ENCODE results near the gene ASTL.

ASTL gene

DNA sequence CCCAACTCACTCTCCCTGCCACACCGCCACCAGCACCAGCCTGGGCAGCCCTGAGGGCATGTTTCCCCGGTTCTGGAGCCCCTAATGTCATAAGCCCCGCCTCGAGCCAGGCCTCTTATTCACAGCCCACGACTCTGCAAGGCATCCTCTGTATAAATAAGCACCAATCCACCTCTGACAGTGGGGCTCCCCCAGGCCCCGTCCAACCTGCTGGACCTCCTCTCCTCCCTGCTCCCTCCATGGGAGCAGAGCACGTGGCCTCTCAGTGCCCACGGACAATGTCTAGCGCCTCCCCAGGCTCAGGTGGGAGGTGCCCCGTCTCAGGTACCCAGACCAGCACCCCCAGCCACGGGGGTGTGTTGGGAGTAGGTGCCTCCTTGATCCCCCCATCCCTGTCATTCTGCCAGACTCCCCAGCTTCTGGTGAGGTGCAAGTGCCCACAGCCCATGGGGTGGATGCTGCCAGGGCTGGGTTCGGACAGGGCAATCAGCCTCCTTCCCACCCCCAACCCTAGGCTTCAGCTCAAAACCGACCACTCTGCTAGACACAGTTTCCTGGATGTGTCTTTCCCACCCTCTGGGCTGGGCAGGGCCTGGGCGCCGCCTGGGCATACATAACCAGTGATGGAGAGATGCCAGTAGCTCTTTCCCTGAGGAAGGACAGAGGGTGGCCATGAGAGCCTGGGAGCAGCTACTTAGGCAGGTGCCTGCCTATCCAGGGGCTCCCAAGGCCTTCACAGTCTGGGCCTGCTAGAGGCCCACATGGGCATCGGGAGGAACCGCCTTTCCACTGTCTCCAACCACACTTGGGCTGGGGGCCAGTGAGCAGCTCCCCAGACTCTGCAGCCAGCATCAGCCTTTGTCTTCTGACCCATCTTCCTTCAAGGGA, 20.4 kb downstream of the ASTL start:
- H3K4me3 ChIP-seq (ENCODE audit: control insufficient read depth, low read depth, low read length), result no peak overlapping the region
- TF ChIP-seq, protein P1, sequence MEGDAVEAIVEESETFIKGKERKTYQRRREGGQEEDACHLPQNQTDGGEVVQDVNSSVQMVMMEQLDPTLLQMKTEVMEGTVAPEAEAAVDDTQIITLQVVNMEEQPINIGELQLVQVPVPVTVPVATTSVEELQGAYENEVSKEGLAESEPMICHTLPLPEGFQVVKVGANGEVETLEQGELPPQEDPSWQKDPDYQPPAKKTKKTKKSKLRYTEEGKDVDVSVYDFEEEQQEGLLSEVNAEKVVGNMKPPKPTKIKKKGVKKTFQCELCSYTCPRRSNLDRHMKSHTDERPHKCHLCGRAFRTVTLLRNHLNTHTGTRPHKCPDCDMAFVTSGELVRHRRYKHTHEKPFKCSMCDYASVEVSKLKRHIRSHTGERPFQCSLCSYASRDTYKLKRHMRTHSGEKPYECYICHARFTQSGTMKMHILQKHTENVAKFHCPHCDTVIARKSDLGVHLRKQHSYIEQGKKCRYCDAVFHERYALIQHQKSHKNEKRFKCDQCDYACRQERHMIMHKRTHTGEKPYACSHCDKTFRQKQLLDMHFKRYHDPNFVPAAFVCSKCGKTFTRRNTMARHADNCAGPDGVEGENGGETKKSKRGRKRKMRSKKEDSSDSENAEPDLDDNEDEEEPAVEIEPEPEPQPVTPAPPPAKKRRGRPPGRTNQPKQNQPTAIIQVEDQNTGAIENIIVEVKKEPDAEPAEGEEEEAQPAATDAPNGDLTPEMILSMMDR (conservative IDR thresholded peaks at IDR 0.05; ENCODE audit: control insufficient read depth, insufficient read depth, low read depth, low read length), result no peak
- DNase-seq (ENCODE audit: low read depth), result no peak

DNA sequence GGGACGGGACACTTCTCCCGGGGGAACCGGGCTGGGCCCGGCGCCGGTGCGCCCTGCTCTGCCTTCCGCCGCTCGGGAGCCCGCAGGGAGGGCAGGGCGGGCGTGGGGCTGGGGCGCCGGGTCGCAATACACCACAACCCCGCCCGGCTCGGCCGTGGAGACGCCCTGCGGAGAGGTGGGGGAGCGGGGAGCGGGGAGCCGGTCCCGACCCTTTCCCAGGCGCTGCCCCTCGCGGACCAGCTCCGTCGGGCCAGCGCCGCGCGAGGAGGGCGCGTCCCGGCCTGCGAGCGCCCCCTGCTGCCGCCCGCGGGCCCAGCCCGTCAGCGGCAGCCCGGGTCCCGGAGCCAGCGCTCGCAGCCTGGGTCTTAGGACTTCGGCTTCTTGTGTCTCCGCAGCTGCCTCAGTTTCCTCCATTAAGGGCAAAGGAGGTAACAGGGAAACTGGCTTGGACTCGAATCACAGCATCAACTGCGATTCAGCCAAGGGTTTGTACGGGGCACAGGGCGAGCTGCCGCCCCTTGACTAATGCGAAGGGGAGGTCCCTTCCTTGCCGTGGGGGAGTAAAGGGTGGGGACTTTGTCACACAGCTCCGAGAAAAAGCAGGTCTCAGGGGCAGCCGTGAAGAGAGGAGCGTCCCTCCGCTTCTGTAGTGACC, 21.3 kb downstream of the ASTL start:
- TF ChIP-seq, protein P1 (conservative IDR thresholded peaks at IDR 0.05; ENCODE audit: control insufficient read depth, insufficient read depth, low read depth, low read length), result peak; percentile 11
- DNase-seq (ENCODE audit: low read depth), result peak; percentile 12
- no peak overlapping the region for H3K4me3 ChIP-seq (ENCODE audit: control insufficient read depth, low read depth, low read length)

DNA sequence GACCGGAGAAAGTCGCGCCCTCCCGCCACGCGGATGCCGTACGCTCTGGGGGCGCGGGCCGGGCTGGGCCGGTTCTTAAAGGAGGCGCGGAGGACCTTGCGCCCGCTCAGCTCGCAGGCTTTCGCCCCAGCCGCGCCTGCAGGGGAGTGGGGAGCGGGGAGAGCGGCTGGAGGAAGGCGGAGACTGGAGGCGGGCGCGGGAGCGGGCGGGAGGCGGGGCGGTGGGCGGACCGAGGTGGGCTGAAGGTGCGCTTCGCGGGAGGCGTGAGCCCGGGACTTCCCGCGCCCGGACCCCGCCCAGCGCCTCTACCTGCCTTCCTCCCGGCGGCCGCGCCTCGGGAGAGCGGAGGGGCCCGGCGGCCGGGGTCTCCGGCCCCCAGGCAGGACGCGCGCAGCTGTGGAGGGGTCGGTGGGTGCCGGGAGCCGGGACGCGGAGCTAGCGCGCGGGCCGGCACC, 21.9 kb downstream of the ASTL start, which contains the start of gene ADRA2B:
ADRA2B (minus strand) TSS at position 148 of the 455 bp plus-strand sequence. CDS start 422 bp downstream, outside the sequence.
- TF ChIP-seq, protein P1 (conservative IDR thresholded peaks at IDR 0.05; ENCODE audit: control insufficient read depth, insufficient read depth, low read depth, low read length), result no peak

DNA sequence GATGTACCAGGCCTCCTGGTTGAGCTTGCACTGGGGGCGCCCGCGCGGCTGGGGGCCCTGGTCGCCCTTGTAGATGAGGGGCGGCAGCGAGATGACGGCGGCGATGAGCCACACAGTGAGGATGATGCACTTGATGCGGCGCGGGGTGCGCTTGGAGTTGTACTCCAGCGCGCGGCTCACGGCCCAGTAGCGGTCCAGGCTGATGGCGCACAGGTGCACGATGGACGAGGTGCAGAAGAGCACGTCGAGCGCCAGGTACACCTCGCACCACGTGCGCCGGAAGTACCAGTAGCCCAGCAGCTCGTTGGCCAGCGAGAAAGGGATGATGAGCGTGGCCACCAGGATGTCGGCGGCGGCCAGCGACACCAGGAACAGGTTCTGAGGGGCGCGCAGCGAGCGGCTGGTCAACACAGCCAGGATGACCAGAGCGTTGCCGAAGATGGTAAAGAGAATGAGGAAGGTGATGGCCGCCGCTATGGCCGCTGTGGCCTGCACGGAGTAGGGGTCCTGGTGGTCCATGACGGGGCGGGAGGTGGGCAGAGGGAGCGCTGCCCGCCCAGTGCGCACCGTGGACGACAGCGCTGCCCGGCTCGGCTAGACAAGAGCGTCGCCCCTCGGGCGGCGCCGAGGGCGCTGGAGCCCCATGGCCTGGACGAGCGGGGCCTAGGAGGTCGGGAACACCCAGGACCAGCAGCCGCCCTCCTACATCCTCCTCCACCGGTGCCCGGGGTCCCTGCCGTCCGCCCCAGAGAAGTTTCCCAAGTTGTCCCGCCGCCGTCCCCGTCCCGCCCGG, 22.5 kb downstream of the ASTL start:
- TF ChIP-seq, protein P1 (conservative IDR thresholded peaks at IDR 0.05; ENCODE audit: control insufficient read depth, insufficient read depth, low read depth, low read length), result no peak
- H3K4me3 ChIP-seq (ENCODE audit: control insufficient read depth, low read depth, low read length), result no peak overlapping the region

More for the DNA sequence above, 21.9 kb downstream of the ASTL start, which contains the start of gene ADRA2B:
- no peak within 1 kb of the TSS for H3K4me3 ChIP-seq (ENCODE audit: control insufficient read depth, low read depth, low read length)
- DNase-seq (ENCODE audit: low read depth), result no peak

DNA sequence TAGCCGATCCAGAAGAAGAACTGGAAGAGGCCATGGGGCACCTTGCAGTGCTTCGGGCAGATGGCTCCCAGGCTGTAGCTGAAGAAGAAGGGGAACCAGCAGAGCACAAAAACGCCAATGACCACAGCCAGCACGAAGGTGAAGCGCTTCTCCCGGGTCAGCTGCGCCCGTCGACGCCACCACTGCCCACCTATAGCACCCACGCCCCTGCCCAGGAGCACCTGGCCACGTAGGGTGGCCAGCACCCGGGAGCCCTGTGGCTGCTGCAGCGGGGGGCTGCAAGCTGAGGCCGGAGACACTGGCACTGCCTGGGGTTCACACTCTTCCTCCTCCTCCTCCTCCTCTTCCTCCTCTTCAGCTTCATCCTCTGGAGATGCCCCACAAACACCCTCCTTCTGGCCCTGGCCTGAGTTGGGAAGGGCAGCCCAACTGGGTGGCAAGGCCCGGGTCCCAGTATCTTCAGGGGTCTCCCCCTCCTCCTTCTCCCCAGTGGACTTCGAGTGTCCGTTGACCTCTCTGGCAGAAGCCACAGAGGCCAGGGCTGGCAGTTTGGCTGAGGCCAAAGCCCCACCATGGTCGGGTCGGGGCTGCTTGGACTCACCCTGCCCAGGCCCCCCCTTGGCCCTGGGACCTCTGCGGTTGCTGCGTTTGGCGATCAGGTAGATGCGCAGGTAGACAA, 23.3 kb downstream of the ASTL start:
- TF ChIP-seq, protein P1 (conservative IDR thresholded peaks at IDR 0.05; ENCODE audit: control insufficient read depth, insufficient read depth, low read depth, low read length), result no peak
- DNase-seq (ENCODE audit: low read depth), result no peak
- no peak overlapping the region for H3K4me3 ChIP-seq (ENCODE audit: control insufficient read depth, low read depth, low read length)

More for the DNA sequence above, 22.5 kb downstream of the ASTL start:
- no peak for DNase-seq (ENCODE audit: low read depth)

DNA sequence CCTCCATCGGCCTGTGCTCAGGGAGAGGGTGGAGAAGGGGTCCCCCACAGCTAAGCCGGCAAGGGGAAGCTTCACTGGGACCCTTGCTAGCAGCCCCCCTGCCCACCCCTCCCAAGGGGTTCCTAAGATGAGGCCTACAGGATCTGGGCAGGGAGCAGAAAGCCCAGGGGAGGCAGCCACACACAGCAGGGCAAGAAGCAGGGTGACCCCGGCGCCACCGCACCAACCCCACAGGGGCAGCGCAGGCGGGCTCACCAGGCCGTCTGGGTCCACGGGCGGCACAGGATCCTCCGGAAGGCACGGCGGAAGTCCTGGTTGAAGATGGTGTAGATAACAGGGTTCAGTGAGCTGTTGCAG, 23.8 kb downstream of the ASTL start:
- TF ChIP-seq, protein P1 (conservative IDR thresholded peaks at IDR 0.05; ENCODE audit: control insufficient read depth, insufficient read depth, low read depth, low read length), result no peak
- no peak for DNase-seq (ENCODE audit: low read depth)
- no peak overlapping the region for H3K4me3 ChIP-seq (ENCODE audit: control insufficient read depth, low read depth, low read length)
